CD4-positive, CD25-positive, alpha-beta regulatory T cell (primary cell): Measurements from ENCODE around the gene MAP7. TPM values are rescaled to one million over a fixed set of nuclear protein-coding genes. Genes with fewer than 3 reads are reported as not detected.

Experiments used
- ATAC-seq, 2 donors: fragments of 150-1000 bp; cut with Tn5 transposase; one replicate each; pipeline ENCODE4 v1.10.0; 2021; ENCODE audit warnings: low read depth in 2 of 2, moderate number of reproducible peaks in 2 of 2, moderate library complexity in 1 of 2
- DNase-seq, 3 donors: peaks; one replicate each; pipeline versions ENCODE4 v3.0.0 to v3.0.0-alpha.2; 2012 to 2022; ENCODE audit warnings: mixed read lengths in 1 of 3
- H3K27ac ChIP-seq: one replicate; pipeline ENCODE4 v1.7.0; 2013; ENCODE audit warnings: mild to moderate bottlenecking, low read length; ENCODE audit not compliant: insufficient read depth, poor library complexity, severe bottlenecking
- H3K27me3 ChIP-seq: one replicate; pipeline ENCODE4 v1.7.0; 2013; ENCODE audit warnings: low read length; ENCODE audit not compliant: control insufficient read depth, insufficient read depth
- H3K36me3 ChIP-seq: one replicate; pipeline ENCODE4 v1.7.0; 2013; ENCODE audit warnings: mild to moderate bottlenecking, low read length, moderate library complexity; ENCODE audit not compliant: control insufficient read depth, insufficient read depth
- H3K4me1 ChIP-seq: 2 replicates; pipeline ENCODE4 v1.7.0; 2013; ENCODE audit warnings: mild to moderate bottlenecking, low read length; ENCODE audit not compliant: insufficient read depth, control insufficient read depth, poor library complexity, severe bottlenecking
- H3K4me3 ChIP-seq: one replicate; pipeline ENCODE4 v1.7.0; 2013; ENCODE audit warnings: low read depth, mild to moderate bottlenecking, low read length, moderate library complexity
- H3K9me3 ChIP-seq, 2 experiments: 1 replicate in 1 of 2; 2 replicates in 1 of 2; pipeline ENCODE4 v1.7.0; 2013; ENCODE audit warnings: low read length in 2 of 2, mild to moderate bottlenecking in 1 of 2, moderate library complexity in 1 of 2; ENCODE audit not compliant: control insufficient read depth in 2 of 2
- H3K27ac Mint-ChIP-seq, 3 donors: one replicate each; pipeline ENCODE4 v1.8.0; 2020 to 2022; ENCODE audit warnings: mild to moderate bottlenecking in 3 of 3, mixed read lengths in 3 of 3, moderate library complexity in 2 of 3
- H3K27me3 Mint-ChIP-seq: one replicate; pipeline ENCODE4 v1.8.0; 2022; ENCODE audit warnings: mild to moderate bottlenecking, mixed read lengths
- H3K36me3 Mint-ChIP-seq: one replicate; pipeline ENCODE4 v1.8.0; 2020; ENCODE audit warnings: mixed read lengths
- H3K4me1 Mint-ChIP-seq, 4 donors: one replicate each; pipeline ENCODE4 v1.8.0; 2020 to 2022; ENCODE audit warnings: mixed read lengths in 4 of 4, mild to moderate bottlenecking in 1 of 4
- H3K4me3 Mint-ChIP-seq, 4 donors: one replicate each; pipeline ENCODE4 v1.8.0; 2020 to 2022; ENCODE audit warnings: mild to moderate bottlenecking in 4 of 4, mixed read lengths in 4 of 4, moderate library complexity in 3 of 4
- H3K9me3 Mint-ChIP-seq, 7 donors: one replicate each; pipeline ENCODE4 v1.8.0; 2020 to 2022; ENCODE audit warnings: mixed read lengths in 7 of 7, mild to moderate bottlenecking in 3 of 7, moderate library complexity in 2 of 7
- polyA plus RNA-seq, 4 donors: library from polyadenylated mRNA; unstranded; fragments of 300-500 nt; fragmentation: Illumina TruSeq; gene quantifications; one replicate each; pipeline ENCODE4 v1.2.3, GENCODE V29; 2021
- total RNA-seq: library from RNA; stranded (reverse); gene quantifications from one replicate; pipeline ENCODE4 v1.2.3, GENCODE V29; 2022

MAP7 gene
- total and polyA plus RNA-seq, 5 donors from 2014 or later = 0.06 to 0.72 (median 0.21) TPM

GRCh38 chr6:136548582-136549299 lies 1.5 kb downstream of the MAP7 start:
- no peaks in the 10 kb centered on the region for H3K36me3 Mint-ChIP-seq
- Histone ChIP-seq H3K27ac (no peak overlapping the region), H3K27me3 (peaks cover 23% of the 10 kb centered on the region), H3K9me3 (no peaks in the 10 kb centered on the region), H3K4me3 (no peak overlapping the region), H3K36me3 (no peaks in the 10 kb centered on the region), H3K4me1 (peaks cover 13% of the 10 kb centered on the region)
- DNase-seq (no peak), ATAC-seq (no peak)
- peak overlapping the region; percentile 33 to 76 (median 60) for H3K4me3 Mint-ChIP-seq
- no peak overlapping the region for H3K27ac Mint-ChIP-seq
- peaks cover 0 to 7% (median 0%) of the 10 kb centered on the region in 7 donors for H3K9me3 Mint-ChIP-seq
- H3K4me1 Mint-ChIP-seq = peaks cover 0 to 17% (median 9%) of the 10 kb centered on the region in 4 donors
- peaks cover 70% of the 10 kb centered on the region for H3K27me3 Mint-ChIP-seq

GRCh38 chr6:136547871-136548270 lies 2.4 kb downstream of the MAP7 start:
- Mint-ChIP-seq H3K4me3 (peak overlapping the region in 1 of 4 donors; percentile 33), H3K27me3 (peaks cover 66% of the 10 kb centered on the region), H3K36me3 (no peaks in the 10 kb centered on the region), H3K4me1 (peaks cover 0 to 11% (median 9%) of the 10 kb centered on the region in 4 donors), H3K9me3 (peaks cover 0 to 7% (median 0%) of the 10 kb centered on the region in 7 donors), H3K27ac (no peak overlapping the region)
- ATAC-seq (no peak), DNase-seq (no peak)
- Histone ChIP-seq H3K27me3 (peaks cover 25% of the 10 kb centered on the region), H3K4me1 (peaks cover 13% of the 10 kb centered on the region), H3K4me3 (no peak overlapping the region), H3K27ac (no peak overlapping the region), H3K9me3 (no peaks in the 10 kb centered on the region), H3K36me3 (no peaks in the 10 kb centered on the region)

GRCh38 chr6:136547336-136547735 lies 2.9 kb downstream of the MAP7 start:
- peaks cover 62% of the 10 kb centered on the region for H3K27me3 Mint-ChIP-seq
- DNase-seq (peak in 1 of 3 donors; percentile 20), ATAC-seq (no peak)
- H3K36me3 Mint-ChIP-seq = no peaks in the 10 kb centered on the region
- Histone ChIP-seq H3K36me3 (no peaks in the 10 kb centered on the region), H3K9me3 (no peaks in the 10 kb centered on the region), H3K27me3 (peaks cover 25% of the 10 kb centered on the region), H3K4me3 (no peak overlapping the region), H3K4me1 (peaks cover 13% of the 10 kb centered on the region), H3K27ac (no peak overlapping the region)
- H3K4me1 Mint-ChIP-seq = peaks cover 0 to 11% (median 5%) of the 10 kb centered on the region in 4 donors
- peaks cover 0 to 7% (median 0%) of the 10 kb centered on the region in 7 donors for H3K9me3 Mint-ChIP-seq
- H3K27ac Mint-ChIP-seq = no peak overlapping the region
- H3K4me3 Mint-ChIP-seq = no peak overlapping the region

- H3K27me3 Mint-ChIP-seq = peaks cover 61% of the 10 kb centered on the region
- DNase-seq (no peak), ATAC-seq (no peak)
- no peak overlapping the region for H3K27ac Mint-ChIP-seq
- H3K4me1 ChIP-seq = peaks cover 13% of the 10 kb centered on the region
- H3K36me3 Mint-ChIP-seq = no peaks in the 10 kb centered on the region
- H3K9me3 Mint-ChIP-seq = peaks cover 0 to 7% (median 0%) of the 10 kb centered on the region in 7 donors
- H3K4me3 ChIP-seq = no peak overlapping the region
- H3K9me3 ChIP-seq = no peaks in the 10 kb centered on the region
- no peak overlapping the region for H3K27ac ChIP-seq
- peaks cover 0 to 11% (median 3%) of the 10 kb centered on the region in 4 donors for H3K4me1 Mint-ChIP-seq
- H3K27me3 ChIP-seq = peaks cover 25% of the 10 kb centered on the region
- no peak overlapping the region for H3K4me3 Mint-ChIP-seq
- no peaks in the 10 kb centered on the region for H3K36me3 ChIP-seq
Measured at GRCh38 chr6:136546331-136546730, 3.9 kb downstream of the MAP7 start.

- Mint-ChIP-seq H3K27ac (no peak overlapping the region), H3K27me3 (peaks cover 62% of the 10 kb centered on the region)
- DNase-seq = no peak
Measured at GRCh38 chr6:136544326-136544725, 5.9 kb downstream of the MAP7 start.

GRCh38 chr6:136541395-136541794 lies 8.8 kb downstream of the MAP7 start:
- Histone ChIP-seq H3K27me3 (peaks cover 6% of the 10 kb centered on the region), H3K36me3 (no peaks in the 10 kb centered on the region), H3K4me3 (no peak overlapping the region), H3K9me3 (no peaks in the 10 kb centered on the region), H3K27ac (no peak overlapping the region), H3K4me1 (no peaks in the 10 kb centered on the region)
- Mint-ChIP-seq H3K27me3 (peaks cover 36% of the 10 kb centered on the region), H3K36me3 (no peaks in the 10 kb centered on the region), H3K27ac (no peak overlapping the region), H3K9me3 (peaks cover 0 to 4% (median 0%) of the 10 kb centered on the region in 7 donors), H3K4me1 (no peaks in the 10 kb centered on the region), H3K4me3 (no peak overlapping the region)
- DNase-seq (no peak), ATAC-seq (no peak)

More at GRCh38 chr6:136544326-136544725, 5.9 kb downstream of the MAP7 start:
- Mint-ChIP-seq H3K36me3 (no peaks in the 10 kb centered on the region), H3K9me3 (peaks cover 0 to 7% (median 0%) of the 10 kb centered on the region in 7 donors), H3K4me3 (no peak overlapping the region), H3K4me1 (peaks cover 0 to 4% (median 0%) of the 10 kb centered on the region in 4 donors)
- H3K4me3 ChIP-seq = no peak overlapping the region
- no peak overlapping the region for H3K27ac ChIP-seq
- H3K36me3 ChIP-seq = no peaks in the 10 kb centered on the region
- peaks cover 26% of the 10 kb centered on the region for H3K27me3 ChIP-seq
- no peaks in the 10 kb centered on the region for H3K9me3 ChIP-seq
- peaks cover 2% of the 10 kb centered on the region for H3K4me1 ChIP-seq
- ATAC-seq = no peak

- no peak for ATAC-seq
- peaks cover 25% of the 10 kb centered on the region for H3K27me3 Mint-ChIP-seq
- Histone ChIP-seq H3K36me3 (no peaks in the 10 kb centered on the region), H3K9me3 (no peaks in the 10 kb centered on the region), H3K4me3 (no peak overlapping the region), H3K4me1 (no peaks in the 10 kb centered on the region), H3K27me3 (peaks cover 4% of the 10 kb centered on the region), H3K27ac (no peak overlapping the region)
- no peak for DNase-seq
- no peak overlapping the region for H3K4me3 Mint-ChIP-seq
- H3K36me3 Mint-ChIP-seq = no peaks in the 10 kb centered on the region
- H3K4me1 Mint-ChIP-seq = no peaks in the 10 kb centered on the region
- peaks cover 0 to 2% (median 0%) of the 10 kb centered on the region in 7 donors for H3K9me3 Mint-ChIP-seq
- no peak overlapping the region for H3K27ac Mint-ChIP-seq
Measured at GRCh38 chr6:136539967-136540652, 10.1 kb downstream of the MAP7 start.
